Measurements from ENCODE around the gene PIEZO1.

Gene PIEZO1

DNA sequence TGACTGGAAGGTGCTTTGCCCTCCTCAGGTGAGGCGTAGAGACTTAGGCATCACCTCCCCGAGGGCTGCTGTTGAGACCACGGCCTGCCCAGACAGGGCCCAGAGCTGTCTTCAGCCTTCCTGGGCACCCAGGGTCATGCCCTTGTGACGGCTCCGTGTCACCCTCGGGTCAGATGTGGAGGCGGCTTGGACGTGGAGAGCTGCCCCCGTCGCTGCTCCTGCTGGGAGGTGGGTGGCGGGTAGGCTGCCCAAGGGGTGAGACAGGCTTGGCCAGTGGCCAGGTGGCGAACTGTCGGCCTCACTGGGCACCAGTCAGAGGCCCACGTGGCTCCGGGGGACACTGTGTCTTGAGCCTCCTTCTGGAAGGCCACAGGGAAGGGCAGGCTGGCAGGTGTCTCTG, 89.8 kb downstream of the PIEZO1 start:
- TF ChIP-seq, protein P1, sequence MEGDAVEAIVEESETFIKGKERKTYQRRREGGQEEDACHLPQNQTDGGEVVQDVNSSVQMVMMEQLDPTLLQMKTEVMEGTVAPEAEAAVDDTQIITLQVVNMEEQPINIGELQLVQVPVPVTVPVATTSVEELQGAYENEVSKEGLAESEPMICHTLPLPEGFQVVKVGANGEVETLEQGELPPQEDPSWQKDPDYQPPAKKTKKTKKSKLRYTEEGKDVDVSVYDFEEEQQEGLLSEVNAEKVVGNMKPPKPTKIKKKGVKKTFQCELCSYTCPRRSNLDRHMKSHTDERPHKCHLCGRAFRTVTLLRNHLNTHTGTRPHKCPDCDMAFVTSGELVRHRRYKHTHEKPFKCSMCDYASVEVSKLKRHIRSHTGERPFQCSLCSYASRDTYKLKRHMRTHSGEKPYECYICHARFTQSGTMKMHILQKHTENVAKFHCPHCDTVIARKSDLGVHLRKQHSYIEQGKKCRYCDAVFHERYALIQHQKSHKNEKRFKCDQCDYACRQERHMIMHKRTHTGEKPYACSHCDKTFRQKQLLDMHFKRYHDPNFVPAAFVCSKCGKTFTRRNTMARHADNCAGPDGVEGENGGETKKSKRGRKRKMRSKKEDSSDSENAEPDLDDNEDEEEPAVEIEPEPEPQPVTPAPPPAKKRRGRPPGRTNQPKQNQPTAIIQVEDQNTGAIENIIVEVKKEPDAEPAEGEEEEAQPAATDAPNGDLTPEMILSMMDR (IDR thresholded peaks at IDR 0.05; ENCODE audit: control extremely low read depth, extremely low read depth, low read depth, missing control alignments) = no peak
- ChIA-PET POLR2A (no interaction called here), CTCF (no interaction called here)
- DNase-seq (ENCODE audit: extremely low spot score) = no peak

GRCh38 chr16:88694221-88695087, 90.6 kb downstream of the PIEZO1 start:
- ChIA-PET POLR2A (no interaction called here), CTCF (no interaction called here)
- DNase-seq (ENCODE audit: extremely low spot score) = no peak
- TF ChIP-seq, protein P1 (IDR thresholded peaks at IDR 0.05; ENCODE audit: control extremely low read depth, extremely low read depth, low read depth, missing control alignments) = no peak

DNA sequence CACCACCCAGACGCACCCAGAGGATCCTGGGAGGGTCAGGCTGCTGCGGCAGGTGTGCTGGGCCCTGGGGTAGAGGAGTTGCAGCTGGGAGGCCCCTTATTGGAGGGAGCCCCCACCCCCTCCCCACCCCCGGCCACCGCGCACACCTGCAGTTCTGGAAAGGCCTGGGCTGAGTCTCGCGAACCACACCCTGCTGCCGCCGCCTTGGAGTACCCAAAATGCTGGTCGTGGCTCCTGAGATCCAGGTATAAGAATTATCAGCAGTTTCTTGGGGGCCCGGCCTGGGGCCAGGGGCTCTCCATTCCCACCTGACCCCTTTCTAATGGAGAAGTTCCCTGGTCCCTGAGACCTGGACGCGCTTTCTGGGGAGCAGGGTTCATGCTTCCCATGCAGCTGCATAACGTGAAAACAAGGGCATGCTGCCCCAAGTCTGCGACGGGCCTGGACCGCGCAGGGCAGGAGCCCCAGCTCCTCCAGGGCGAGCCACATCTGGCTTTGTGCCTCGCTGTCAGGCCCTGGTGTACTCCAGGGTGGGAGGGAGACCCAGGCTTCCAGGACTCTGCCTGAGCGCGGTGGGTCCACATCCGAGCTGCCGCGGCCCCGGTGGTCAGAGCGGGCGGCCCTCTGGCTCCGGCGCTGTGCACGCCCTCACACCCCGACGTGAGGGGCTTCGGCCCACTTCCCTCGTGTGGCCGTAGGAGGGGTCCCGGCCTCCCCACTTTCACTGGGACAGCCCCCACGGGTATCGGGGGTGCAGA, 91.4 kb downstream of the PIEZO1 start:
- POLR2A ChIA-PET = no interaction called here
- CTCF ChIA-PET = no interaction called here
- TF ChIP-seq, protein P1 (IDR thresholded peaks at IDR 0.05; ENCODE audit: control extremely low read depth, extremely low read depth, low read depth, missing control alignments) = no peak
- no peak for DNase-seq (ENCODE audit: extremely low spot score)

- DNase-seq (ENCODE audit: extremely low spot score) = no peak
- ChIA-PET CTCF (no interaction called here), POLR2A (no interaction called here)
- TF ChIP-seq, protein P1 (IDR thresholded peaks at IDR 0.05; ENCODE audit: control extremely low read depth, extremely low read depth, low read depth, missing control alignments) = no peak
These were observed 92.2 kb downstream of the PIEZO1 start for GRCh38 chr16:88692861-88693260.

- CTCF ChIA-PET = no interaction called here
- POLR2A ChIA-PET = no interaction called here
- no peak for DNase-seq (ENCODE audit: extremely low spot score)
- TF ChIP-seq, protein P1 (IDR thresholded peaks at IDR 0.05; ENCODE audit: control extremely low read depth, extremely low read depth, low read depth, missing control alignments) = no peak
These were observed 93.0 kb downstream of the PIEZO1 start for GRCh38 chr16:88691924-88692560.

- POLR2A ChIA-PET = no interaction called here
- TF ChIP-seq, protein P1 (IDR thresholded peaks at IDR 0.05; ENCODE audit: control extremely low read depth, extremely low read depth, low read depth, missing control alignments) = no peak
- DNase-seq (ENCODE audit: extremely low spot score) = no peak
- CTCF ChIA-PET = no interaction called here
These were observed 93.7 kb downstream of the PIEZO1 start for GRCh38 chr16:88691129-88691813.

Data from GM10248 (cell line).